IPS-18a (cell line): ENCODE measurements around the gene MMP15.

Experiments
- H3K27ac ChIP-seq: one replicate; pipeline ENCODE4 v1.5.1; 2013; ENCODE audit warnings: low read length
- H3K27me3 ChIP-seq: one replicate; pipeline ENCODE4 v1.6.1; 2013; ENCODE audit warnings: mild to moderate bottlenecking, low read length; ENCODE audit not compliant: control insufficient read depth, insufficient read depth
- H3K36me3 ChIP-seq: one replicate; pipeline ENCODE4 v1.6.1; 2013; ENCODE audit warnings: low read depth, low read length; ENCODE audit not compliant: control insufficient read depth
- H3K4me1 ChIP-seq: one replicate; pipeline ENCODE4 v1.6.1; 2013; ENCODE audit warnings: low read depth, low read length; ENCODE audit not compliant: control insufficient read depth
- H3K4me3 ChIP-seq: one replicate; pipeline ENCODE4 v1.5.1; 2013; ENCODE audit warnings: low read length
- H3K9ac ChIP-seq: one replicate; pipeline ENCODE4 v1.6.1; 2013; ENCODE audit warnings: mild to moderate bottlenecking, low read length, moderate library complexity
- H3K9me3 ChIP-seq: one replicate; pipeline ENCODE4 v1.6.1; 2013; ENCODE audit warnings: low read depth, low read length; ENCODE audit not compliant: control insufficient read depth

Gene MMP15

DNA sequence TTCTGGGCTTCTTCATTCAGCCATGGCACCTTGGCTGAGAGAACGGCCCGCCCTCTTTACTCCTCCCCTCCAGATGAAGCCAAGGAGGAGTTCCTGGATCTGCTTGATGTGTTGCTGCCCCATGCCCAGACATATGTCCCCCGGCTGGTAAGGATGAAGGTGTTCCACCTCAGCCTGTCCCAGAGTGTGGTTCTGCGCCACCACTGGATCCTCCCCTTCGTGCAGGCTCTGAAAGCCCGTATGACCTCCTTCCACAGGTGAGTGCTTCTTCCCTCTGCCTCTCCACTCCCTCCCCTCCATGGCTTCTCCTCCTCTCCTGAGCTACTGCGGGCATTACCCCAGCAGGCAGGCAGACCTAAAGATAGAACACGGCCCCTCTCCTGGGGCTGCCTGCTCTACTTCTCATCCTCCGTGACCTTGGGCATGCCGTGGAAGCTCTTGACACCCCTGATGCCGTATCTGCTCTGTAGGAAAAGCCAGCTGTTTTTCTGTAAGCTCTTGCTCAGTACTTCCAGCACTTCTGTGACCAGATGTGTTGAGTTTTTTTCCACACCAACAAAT is 15.6 kb upstream of the MMP15 start:
- H3K27ac ChIP-seq: no peak overlapping the region
- no peaks in the 10 kb centered on the region for H3K4me1 ChIP-seq
- peaks cover 11% of the 10 kb centered on the region for H3K36me3 ChIP-seq
- no peak overlapping the region for H3K4me3 ChIP-seq
- H3K27me3 ChIP-seq: no peaks in the 10 kb centered on the region
- H3K9me3 ChIP-seq: no peaks in the 10 kb centered on the region
- H3K9ac ChIP-seq: no peak overlapping the region

DNA sequence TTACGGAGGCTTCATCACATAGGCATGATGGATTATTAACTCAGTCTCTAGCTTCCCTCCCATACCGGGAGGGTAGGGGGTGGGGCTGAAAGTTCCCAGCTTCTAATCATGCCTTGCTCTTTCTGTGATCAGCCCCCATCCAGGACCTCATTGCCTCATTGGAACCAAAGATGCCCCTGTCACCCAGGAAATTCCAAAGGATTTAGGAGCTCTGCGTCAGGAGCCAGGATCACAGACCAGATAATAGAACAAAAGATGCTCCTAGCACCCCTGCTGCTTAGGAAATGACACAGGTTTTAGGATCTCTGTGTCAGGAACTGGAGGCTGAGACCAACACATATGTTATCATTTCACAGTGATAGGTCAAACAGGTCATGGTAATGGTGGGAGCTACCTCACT is 14.7 kb upstream of the MMP15 start:
- no peaks in the 10 kb centered on the region for H3K27me3 ChIP-seq
- H3K4me1 ChIP-seq: no peaks in the 10 kb centered on the region
- no peak overlapping the region for H3K4me3 ChIP-seq
- peaks cover 11% of the 10 kb centered on the region for H3K36me3 ChIP-seq
- no peaks in the 10 kb centered on the region for H3K9me3 ChIP-seq
- no peak overlapping the region for H3K9ac ChIP-seq
- H3K27ac ChIP-seq: no peak overlapping the region

DNA sequence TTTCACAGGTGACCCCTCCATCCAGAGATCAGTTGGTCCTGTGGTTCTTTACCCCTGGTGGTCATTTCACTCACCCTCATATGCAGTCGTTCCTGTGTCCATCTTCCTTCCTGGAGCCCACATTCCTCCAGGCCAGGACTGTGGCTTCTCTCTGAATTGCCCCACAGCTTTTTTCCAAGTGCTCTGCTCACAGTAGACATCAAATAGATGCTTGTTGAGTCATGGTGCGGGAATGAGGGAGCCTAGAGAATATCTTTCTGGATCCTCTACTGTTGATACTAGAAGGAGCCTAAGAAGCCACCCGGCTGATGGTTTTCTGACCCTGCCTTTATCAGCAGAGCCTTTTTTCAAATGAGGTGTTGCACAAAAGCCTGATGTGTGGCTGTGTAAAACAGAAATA is 13.9 kb upstream of the MMP15 start:
- Histone ChIP-seq H3K9me3 (no peaks in the 10 kb centered on the region), H3K9ac (no peak overlapping the region), H3K27me3 (no peaks in the 10 kb centered on the region), H3K4me3 (no peak overlapping the region), H3K4me1 (no peaks in the 10 kb centered on the region), H3K27ac (no peak overlapping the region), H3K36me3 (peaks cover 11% of the 10 kb centered on the region)

DNA sequence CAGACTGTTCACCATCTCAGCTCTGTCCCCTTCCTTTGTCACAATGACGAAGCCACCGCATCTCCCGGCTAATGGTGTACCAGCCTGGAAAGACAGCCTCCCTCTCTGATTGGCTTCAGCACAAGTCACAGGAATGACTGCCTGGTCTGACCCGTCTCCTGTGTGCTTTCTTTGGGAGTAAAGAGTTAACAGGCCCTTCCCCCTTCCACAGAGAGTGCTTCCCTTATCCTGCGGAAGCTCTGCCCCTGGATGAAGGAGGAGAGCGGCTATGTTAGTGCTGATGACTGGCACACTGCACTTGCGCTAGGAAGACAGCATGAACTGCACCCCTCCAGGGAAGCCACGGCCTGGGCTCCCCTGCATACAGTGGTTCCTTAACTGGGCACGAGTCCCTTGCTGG is 13.1 kb upstream of the MMP15 start:
- H3K4me1 ChIP-seq: no peaks in the 10 kb centered on the region
- H3K36me3 ChIP-seq: peaks cover 11% of the 10 kb centered on the region
- no peaks in the 10 kb centered on the region for H3K9me3 ChIP-seq
- H3K4me3 ChIP-seq: no peak overlapping the region
- no peak overlapping the region for H3K27ac ChIP-seq
- no peak overlapping the region for H3K9ac ChIP-seq
- H3K27me3 ChIP-seq: no peaks in the 10 kb centered on the region

DNA sequence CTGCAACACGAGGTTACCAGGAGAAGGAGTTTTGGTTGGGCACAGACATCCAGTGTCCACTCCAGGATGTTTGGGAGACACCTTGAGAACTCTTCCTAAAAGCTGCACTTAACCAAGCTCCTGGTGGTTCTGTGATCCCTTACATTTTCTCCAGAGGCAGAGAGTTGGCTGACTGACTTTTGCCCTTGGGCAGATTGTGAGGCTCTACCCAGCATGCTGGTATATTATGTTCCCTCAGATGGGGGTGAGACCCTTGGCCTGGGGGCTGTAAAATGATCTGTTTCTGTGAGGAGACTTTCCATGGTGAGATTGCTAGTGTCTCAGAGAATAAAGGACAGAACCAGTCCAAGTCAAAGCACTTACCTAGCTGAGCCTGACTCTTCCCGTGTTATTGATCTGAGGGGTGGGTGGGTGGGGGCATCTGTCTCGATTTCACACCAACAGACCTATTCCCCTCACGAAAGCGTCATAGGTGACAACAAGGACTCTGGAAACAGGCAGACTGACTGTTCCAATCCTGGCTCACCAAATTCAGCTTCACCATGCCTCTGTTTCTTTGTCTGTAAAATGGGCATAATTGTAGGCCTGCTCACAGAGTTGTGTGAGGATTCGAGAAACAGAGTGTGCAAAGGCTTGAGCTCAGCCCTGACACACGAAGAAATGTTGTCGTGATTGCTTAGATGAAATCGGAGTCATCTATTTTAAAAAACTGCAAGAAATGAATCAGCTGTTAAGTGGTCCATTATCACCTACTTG is 12.2 kb upstream of the MMP15 start:
- Histone ChIP-seq H3K27ac (no peak overlapping the region), H3K4me1 (no peaks in the 10 kb centered on the region), H3K9me3 (no peaks in the 10 kb centered on the region), H3K36me3 (peaks cover 11% of the 10 kb centered on the region), H3K4me3 (no peak overlapping the region), H3K27me3 (no peaks in the 10 kb centered on the region), H3K9ac (no peak overlapping the region)

DNA sequence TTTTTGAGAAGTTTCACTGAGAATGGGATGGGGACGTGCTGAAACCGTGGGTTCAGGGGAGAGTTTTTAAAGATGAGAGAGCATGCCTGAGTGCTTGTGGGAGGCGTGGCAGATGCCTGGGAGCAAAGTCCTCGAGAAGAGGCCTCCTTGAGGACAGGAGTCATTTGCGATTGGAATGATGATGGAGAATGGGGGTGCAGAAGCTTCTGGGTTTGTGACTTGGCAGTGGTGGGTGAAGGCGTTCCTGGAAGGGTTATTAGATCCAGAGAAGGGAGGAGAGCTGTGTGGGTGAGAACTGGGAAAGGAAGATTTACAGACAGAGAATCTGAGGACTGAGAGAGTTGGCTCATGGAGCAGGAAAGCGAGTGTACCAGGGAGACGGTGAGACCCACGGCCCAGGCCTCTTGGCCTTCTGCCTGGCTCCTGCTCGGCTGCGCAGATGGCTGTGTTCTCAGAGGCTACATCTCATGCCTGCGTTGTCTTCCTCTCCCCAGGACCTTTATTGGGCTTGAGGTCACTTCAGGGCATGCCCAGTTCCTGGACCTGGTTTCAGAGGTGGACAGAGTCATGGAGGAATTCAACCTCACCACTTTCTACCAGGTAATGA is 8.6 kb upstream of the MMP15 start:
- H3K36me3 ChIP-seq: peaks cover 4% of the 10 kb centered on the region
- H3K27ac ChIP-seq: no peak overlapping the region
- H3K4me3 ChIP-seq: no peak overlapping the region
- H3K9me3 ChIP-seq: no peaks in the 10 kb centered on the region
- no peaks in the 10 kb centered on the region for H3K27me3 ChIP-seq
- no peaks in the 10 kb centered on the region for H3K4me1 ChIP-seq
- no peak overlapping the region for H3K9ac ChIP-seq

DNA sequence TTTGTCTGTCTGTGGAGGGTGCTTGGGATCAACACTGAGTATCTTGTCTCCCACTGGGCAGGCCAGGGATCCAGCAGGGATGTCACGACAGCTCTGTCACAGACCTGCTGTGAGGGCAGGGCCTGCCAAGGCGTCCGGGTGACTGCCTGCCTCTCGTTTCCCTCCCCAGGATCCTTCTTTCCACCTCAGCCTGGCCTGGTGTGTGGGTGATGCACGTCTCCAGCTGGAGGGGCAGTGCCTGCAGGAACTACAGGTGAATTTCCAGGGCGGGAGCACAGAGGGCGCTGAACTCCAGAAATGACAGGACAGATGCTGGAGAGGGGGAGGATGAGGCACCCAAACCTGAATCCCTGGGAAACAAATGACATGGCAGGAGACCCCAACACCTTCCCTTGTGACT is 6.8 kb upstream of the MMP15 start:
- no peaks in the 10 kb centered on the region for H3K36me3 ChIP-seq
- H3K27me3 ChIP-seq: peaks cover 8% of the 10 kb centered on the region
- no peak overlapping the region for H3K4me3 ChIP-seq
- H3K9me3 ChIP-seq: no peaks in the 10 kb centered on the region
- no peak overlapping the region for H3K9ac ChIP-seq
- peaks cover 12% of the 10 kb centered on the region for H3K4me1 ChIP-seq
- H3K27ac ChIP-seq: no peak overlapping the region

DNA sequence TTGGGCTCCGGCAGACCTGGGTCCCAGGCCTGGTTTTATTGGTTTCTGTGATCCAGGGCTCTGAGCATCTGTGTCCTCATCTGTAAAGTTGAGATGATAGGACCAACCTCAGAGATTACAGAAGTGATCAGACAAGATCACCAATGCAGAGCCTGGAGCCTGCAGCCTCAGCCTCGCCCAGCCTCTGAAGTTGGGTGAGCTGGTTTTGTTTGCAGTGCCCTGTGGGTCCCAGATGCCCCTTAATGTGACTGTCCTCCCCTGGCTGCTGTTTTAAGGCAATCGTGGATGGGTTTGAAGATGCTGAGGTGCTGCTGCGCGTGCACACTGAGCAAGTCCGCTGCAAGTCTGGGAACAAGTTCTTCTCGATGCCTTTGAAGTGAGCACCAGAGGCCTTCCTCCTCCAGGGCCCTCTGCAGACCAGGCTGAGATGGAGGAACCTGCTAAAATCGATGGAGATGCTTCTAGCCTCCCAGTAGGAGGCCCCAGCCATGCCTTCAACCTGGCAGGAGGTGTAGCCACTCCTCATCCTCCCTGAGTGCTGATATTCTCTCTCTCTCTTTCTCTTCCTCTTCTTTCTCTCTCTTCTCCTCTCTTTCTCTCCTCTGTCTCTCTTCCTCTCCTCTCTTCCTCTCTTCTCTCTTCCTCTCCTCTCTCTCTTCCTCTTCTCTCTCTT is 5.6 kb upstream of the MMP15 start:
- Histone ChIP-seq H3K9ac (no peak overlapping the region), H3K36me3 (no peaks in the 10 kb centered on the region), H3K27ac (no peak overlapping the region), H3K4me1 (peaks cover 12% of the 10 kb centered on the region), H3K4me3 (no peak overlapping the region), H3K27me3 (peaks cover 20% of the 10 kb centered on the region), H3K9me3 (no peaks in the 10 kb centered on the region)

DNA sequence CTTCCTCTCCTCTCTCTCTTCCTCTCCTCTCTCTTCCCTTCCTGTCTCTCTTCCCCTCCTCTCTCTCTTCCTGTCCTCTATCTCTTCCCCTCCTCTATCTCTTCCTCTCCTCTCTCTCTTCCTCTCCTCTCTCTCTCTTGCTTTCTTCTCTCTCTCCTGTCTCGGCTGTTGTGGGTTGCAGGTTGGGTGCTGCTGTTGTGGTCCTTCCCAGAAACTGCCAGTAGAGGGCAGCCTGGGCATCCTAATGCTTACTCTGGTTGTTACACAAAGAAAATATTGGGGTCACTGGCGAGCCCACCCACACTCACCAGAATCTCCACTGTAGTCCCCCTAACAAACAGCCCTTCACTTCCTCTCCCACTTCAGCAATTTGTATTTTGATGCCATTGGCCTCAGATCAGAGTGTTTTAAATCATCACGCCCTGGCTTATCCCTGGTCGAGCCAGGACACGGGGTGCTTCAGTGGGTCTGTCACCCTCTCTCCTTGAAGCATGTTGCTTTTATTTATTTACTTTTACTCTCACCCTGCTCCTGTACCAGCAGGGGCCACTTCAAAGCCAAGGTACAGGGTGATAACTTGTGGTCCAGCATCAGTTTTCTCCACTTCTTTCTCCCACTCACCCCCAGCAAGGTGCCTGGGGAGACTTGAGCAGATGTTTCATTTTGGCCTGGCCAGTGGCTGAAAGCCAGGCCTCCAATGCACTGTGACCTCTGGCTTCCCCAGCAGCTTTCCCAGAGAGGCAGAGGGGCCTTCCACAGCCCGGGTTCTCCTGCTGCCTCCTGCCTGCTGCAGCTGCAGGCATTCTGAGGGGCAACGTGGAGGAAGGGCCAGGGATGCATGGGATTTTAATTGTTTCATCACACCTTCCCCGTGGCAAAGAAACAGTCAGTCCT is 4.7 kb upstream of the MMP15 start:
- no peak overlapping the region for H3K9ac ChIP-seq
- H3K4me1 ChIP-seq: peaks cover 12% of the 10 kb centered on the region
- H3K27me3 ChIP-seq: peaks cover 21% of the 10 kb centered on the region
- no peak overlapping the region for H3K27ac ChIP-seq
- H3K9me3 ChIP-seq: no peaks in the 10 kb centered on the region
- H3K4me3 ChIP-seq: no peak overlapping the region
- no peaks in the 10 kb centered on the region for H3K36me3 ChIP-seq

DNA sequence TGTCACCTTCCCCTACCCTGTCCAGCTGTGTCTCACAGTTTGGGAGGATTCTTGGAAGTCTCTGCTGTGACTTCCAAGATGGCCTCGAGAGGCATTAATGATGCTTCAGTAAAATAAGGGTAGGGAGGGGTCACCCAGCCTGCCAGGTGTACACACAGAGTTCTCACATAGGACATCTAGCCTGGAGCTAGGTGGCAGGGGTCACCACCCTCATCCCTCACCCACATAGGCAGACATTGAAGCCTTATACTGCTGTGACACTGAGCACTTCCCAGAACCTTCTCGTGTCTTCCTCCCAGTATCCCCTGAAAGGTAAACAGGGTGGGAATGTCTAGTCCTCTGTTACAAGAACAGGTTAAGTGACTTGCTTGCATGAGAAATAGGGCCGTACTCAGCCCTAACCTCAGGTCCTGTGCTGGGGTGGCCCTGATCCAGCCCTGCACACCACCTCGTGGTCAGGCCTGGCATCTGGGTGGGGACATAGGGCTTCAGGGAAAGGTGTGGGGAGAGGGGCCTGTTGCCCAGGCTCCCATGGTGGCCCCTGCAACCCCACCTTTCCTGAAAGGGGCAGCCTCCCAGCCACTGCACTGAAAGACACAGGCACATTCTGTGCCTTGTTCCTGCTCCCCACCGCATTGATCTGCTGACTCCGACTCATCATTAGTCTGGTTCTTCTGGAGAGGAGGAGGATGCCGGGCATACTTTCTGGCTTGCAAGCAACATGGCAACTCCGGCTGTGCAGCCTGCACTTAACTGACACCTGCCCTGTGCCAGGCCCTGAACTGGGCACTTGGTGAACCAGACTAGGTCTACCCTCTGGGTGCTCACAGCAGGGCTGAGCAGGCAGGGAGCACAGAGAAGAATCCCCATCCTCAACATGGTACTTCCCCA is 3.6 kb upstream of the MMP15 start:
- peaks cover 21% of the 10 kb centered on the region for H3K27me3 ChIP-seq
- H3K36me3 ChIP-seq: no peaks in the 10 kb centered on the region
- no peak overlapping the region for H3K9ac ChIP-seq
- no peak overlapping the region for H3K27ac ChIP-seq
- H3K4me1 ChIP-seq: peaks cover 12% of the 10 kb centered on the region
- H3K4me3 ChIP-seq: no peak overlapping the region
- H3K9me3 ChIP-seq: no peaks in the 10 kb centered on the region
